Right lobe of liver (tissue), 6 donors: ENCODE results near the gene EGR1. TPM values are rescaled to one million over a fixed set of nuclear protein-coding genes. Genes with fewer than 3 reads are reported as not detected.

Experiments
- ATAC-seq, 4 donors: fragments of 200-7000 bp; cut with Tn5 transposase; one replicate each; pipeline ENCODE4 v1.9.1; 2020; ENCODE audit warnings: mild to moderate bottlenecking in 4 of 4, moderate library complexity in 4 of 4
- DNase-seq, 3 donors: peaks; one replicate each; pipeline ENCODE4 v3.0.0-alpha.2; 2020
- H3K27ac ChIP-seq, 3 donors: fragments of 200-600 bp; one replicate each; pipeline ENCODE4 v1.8.0; 2022
- H3K27me3 ChIP-seq, 2 donors: fragments of 200-600 bp; one replicate each; pipeline ENCODE4 v1.8.0; 2022
- H3K36me3 ChIP-seq, 4 donors: fragments of 200-600 bp; sonication (generic) in 1 of 4; one replicate each; pipeline versions ENCODE4 v1.5.1 to v1.8.0; 2017 to 2022; ENCODE audit warnings: control low read depth in 1 of 4
- H3K4me1 ChIP-seq, 4 donors: fragments of 200-600 bp; sonication (generic) in 1 of 4; one replicate each; pipeline versions ENCODE4 v1.5.1 to v1.8.0; 2017 to 2022; ENCODE audit warnings: control low read depth in 1 of 4
- H3K4me3 ChIP-seq, 3 donors: fragments of 200-600 bp; one replicate each; pipeline ENCODE4 v1.8.0; 2022
- H3K9me3 ChIP-seq, 4 donors: fragments of 200-600 bp; sonication (generic) in 1 of 4; one replicate each; pipeline versions ENCODE4 v1.5.1 to v1.8.0; 2017 to 2022; ENCODE audit warnings: control low read depth in 1 of 4
- POLR2A ChIP-seq: fragments of 450-650 bp; IDR thresholded peaks from one replicate; pipeline ENCODE4 v1.6.1; 2017; ENCODE audit warnings: antibody characterized with exemption, mild to moderate bottlenecking
- WGBS: methylation state at CpG from one replicate; pipeline ENCODE4 v1.1.6; 2018; ENCODE audit warnings: low coverage, low lambda C conversion rate; ENCODE audit not compliant: insufficient coverage; ENCODE audit errors: missing lambda C conversion rate; 5-methylcytosine and 5-hydroxymethylcytosine counted together
- intact Hi-C, 2 donors: fragments of 100-400 bp; cut with DNase I; formaldehyde crosslinking; loops; one replicate each; pipeline versions ENCODE4 v1.11.2 to v1.14.1; 2022
- total RNA-seq, 6 experiments: library from RNA; depleted of rRNA in 2 of 6; stranded (reverse); fragments of >200 nt in 2 of 6; fragmentation: NEBNext Ultra II Directional in 3 of 6; extraction: Animal tissue kit (Norgen Biotek cat#: 25700) in 3 of 6; gene quantifications; one replicate each; pipeline versions ENCODE4 v1.1.0 to v1.2.4, GENCODE V29; 2016 to 2023
- TF ChIP-seq, protein P1 (sequence below), 4 donors: fragments of 200-600 bp in 3 of 4; fragments of 450-650 bp in 1 of 4; IDR thresholded peaks; one replicate each; pipeline versions ENCODE4 v1.5.1 to v1.8.0; 2016 to 2022; ENCODE audit warnings: antibody characterized with exemption in 4 of 4, mild to moderate bottlenecking in 2 of 4
- donor health status: DM: no; HTN: yes; CAD: no.
- donor health status: DM: no; HTN: no; CAD: no.
- donor health status: DM: no; HTN: no; CAD: no.
- donor health status: DM: no; HTN: yes; CAD: no.
- donor health status: DM: no; HTN: yes; CAD: no.

The EGR1 gene
- total RNA-seq, 6 experiments from 2014 or later: 6.6 to 72.9 (median 16.6) TPM

DNA sequence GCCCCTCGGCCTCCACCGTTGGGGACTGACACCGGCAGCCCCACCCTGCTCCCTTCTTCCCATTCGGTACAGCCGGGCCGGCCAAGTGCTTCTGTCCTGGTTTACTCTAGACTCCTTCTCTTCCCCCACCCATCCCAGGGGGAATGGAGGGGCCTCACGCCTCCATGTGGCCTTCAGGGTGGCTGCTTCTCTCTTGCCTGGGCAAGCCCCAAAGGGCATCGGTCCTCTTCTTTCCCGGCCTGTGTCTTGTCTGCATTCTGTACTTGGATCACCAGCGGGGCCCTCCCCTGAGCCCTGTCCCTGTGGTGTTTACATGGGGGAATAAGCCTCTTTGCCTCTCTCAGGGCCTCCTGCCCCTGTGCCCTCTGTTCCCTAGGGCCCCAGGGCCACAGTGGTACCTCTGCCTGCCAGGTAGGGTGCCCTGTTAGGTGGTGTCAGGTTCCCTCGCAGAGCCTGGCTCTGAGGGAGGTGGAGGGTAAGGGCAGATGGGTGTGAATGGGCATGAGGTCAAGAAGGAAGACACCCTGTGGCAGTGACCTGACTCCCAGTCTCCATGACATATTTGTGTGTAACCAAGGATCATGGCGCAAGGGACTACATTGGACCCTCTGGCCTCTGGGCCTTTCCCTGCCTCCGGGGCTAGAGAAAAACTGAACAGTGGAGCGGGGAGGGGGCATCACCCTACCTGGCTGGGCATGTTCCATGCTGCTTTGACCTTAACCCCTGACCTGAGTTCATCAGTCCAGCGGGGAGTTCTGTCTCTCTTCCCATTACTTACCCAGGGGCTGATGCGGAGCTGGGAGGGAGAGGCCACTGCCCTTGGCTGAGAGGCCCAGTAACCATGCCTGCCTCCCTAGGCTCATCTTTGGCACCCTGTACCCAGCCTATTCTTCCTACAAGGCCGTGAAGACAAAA, 24.9 kb upstream of the EGR1 start:
- TF ChIP-seq POLR2A: no peak
- TF ChIP-seq, protein P1, sequence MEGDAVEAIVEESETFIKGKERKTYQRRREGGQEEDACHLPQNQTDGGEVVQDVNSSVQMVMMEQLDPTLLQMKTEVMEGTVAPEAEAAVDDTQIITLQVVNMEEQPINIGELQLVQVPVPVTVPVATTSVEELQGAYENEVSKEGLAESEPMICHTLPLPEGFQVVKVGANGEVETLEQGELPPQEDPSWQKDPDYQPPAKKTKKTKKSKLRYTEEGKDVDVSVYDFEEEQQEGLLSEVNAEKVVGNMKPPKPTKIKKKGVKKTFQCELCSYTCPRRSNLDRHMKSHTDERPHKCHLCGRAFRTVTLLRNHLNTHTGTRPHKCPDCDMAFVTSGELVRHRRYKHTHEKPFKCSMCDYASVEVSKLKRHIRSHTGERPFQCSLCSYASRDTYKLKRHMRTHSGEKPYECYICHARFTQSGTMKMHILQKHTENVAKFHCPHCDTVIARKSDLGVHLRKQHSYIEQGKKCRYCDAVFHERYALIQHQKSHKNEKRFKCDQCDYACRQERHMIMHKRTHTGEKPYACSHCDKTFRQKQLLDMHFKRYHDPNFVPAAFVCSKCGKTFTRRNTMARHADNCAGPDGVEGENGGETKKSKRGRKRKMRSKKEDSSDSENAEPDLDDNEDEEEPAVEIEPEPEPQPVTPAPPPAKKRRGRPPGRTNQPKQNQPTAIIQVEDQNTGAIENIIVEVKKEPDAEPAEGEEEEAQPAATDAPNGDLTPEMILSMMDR (IDR thresholded peaks at IDR 0.05): no peak
- H3K36me3 ChIP-seq: peaks cover 0 to 11% (median 5%) of the 10 kb centered on the region in 4 donors
- no peaks in the 10 kb centered on the region for H3K27me3 ChIP-seq
- DNase-seq (no peak), ATAC-seq (no peak)
- peaks cover 0 to 5% (median 0%) of the 10 kb centered on the region in 4 donors for H3K4me1 ChIP-seq
- no peak overlapping the region for H3K4me3 ChIP-seq
- H3K9me3 ChIP-seq: no peaks in the 10 kb centered on the region
- intact Hi-C loops: loop anchor here in 1 of 2 donors (10.0 kb wide), 1 partner anchor 114 kb away; no protein-coding TSS in a partner anchor
- 92% methylated on average over 7 of the region's 17 CpGs for WGBS
- no peak overlapping the region for H3K27ac ChIP-seq

DNA sequence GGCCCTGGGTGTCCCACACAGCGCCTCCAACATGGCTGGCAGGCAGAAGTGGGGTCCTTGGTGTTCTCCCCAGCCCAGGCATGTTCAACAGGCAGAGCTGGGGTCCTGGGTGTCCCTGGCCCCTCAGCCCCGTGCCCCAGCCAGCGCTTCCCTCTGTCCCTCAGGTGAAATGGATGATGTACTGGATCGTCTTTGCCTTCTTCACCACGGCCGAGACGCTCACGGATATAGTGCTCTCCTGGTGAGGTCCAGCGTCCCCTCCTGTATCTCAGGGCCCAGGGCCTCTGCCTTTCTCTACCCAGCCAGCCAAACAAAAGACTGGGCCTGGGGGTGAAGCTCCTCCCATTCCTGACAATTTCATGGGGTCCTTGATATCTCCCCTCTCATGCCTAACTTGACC, 24.1 kb upstream of the EGR1 start:
- intact Hi-C loops: loop anchor here in 1 of 2 donors (10.0 kb wide), 1 partner anchor 114 kb away; no protein-coding TSS in a partner anchor
- Histone ChIP-seq H3K4me1 (peaks cover 0 to 5% (median 0%) of the 10 kb centered on the region in 4 donors), H3K27ac (no peak overlapping the region), H3K9me3 (no peaks in the 10 kb centered on the region), H3K36me3 (peaks cover 0 to 3% (median 1%) of the 10 kb centered on the region in 4 donors), H3K27me3 (no peaks in the 10 kb centered on the region), H3K4me3 (no peak overlapping the region)
- TF ChIP-seq, protein P1 (IDR thresholded peaks at IDR 0.05): no peak
- no peak for TF ChIP-seq POLR2A
- 87% methylated on average over 4 of the region's 9 CpGs for WGBS
- DNase-seq (no peak), ATAC-seq (no peak)

DNA sequence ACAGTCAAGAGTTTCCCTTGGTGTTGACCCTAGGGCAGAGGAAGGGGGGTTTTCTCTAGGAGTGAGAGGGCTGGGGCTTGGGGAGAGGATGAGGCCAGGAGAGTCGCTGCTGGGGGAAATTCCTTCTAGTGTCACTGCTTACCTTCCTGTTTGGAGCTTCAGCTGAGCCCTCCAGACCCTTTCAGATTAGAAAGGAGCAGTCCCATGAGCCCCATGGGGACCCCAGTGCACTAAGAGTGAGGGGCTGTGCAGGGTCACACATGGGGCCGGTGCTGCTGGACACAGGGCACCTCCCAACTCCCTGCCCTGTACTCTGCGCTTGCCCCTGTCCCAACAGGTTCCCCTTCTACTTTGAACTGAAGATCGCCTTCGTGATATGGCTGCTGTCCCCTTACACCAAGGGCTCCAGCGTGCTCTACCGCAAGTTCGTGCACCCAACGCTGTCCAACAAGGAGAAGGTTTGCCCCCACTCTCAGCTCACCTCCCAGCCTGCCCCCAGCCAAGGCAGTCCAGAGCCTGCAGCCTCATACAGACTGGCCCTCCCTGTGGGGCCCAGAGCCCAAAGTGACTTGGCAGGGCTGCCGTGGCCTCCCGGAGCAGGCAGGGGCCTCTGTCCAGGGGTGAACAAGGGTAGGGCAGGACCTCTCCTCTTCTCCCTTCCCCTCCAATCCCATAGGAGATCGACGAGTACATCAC, 21.1 kb upstream of the EGR1 start:
- TF ChIP-seq POLR2A: no peak
- TF ChIP-seq, protein P1 (IDR thresholded peaks at IDR 0.05): no peak
- ATAC-seq: no peak
- WGBS: 93% methylated on average over 3 of the region's 13 CpGs
- Histone ChIP-seq H3K9me3 (no peaks in the 10 kb centered on the region), H3K27me3 (no peaks in the 10 kb centered on the region), H3K4me1 (peaks cover 0 to 6% (median 0%) of the 10 kb centered on the region in 4 donors), H3K36me3 (no peaks in the 10 kb centered on the region), H3K27ac (no peak overlapping the region), H3K4me3 (no peak overlapping the region)
- intact Hi-C loops: loop anchor here in 1 of 2 donors (10.0 kb wide), 1 partner anchor 111 kb away; no protein-coding TSS in a partner anchor
- DNase-seq: no peak

DNA sequence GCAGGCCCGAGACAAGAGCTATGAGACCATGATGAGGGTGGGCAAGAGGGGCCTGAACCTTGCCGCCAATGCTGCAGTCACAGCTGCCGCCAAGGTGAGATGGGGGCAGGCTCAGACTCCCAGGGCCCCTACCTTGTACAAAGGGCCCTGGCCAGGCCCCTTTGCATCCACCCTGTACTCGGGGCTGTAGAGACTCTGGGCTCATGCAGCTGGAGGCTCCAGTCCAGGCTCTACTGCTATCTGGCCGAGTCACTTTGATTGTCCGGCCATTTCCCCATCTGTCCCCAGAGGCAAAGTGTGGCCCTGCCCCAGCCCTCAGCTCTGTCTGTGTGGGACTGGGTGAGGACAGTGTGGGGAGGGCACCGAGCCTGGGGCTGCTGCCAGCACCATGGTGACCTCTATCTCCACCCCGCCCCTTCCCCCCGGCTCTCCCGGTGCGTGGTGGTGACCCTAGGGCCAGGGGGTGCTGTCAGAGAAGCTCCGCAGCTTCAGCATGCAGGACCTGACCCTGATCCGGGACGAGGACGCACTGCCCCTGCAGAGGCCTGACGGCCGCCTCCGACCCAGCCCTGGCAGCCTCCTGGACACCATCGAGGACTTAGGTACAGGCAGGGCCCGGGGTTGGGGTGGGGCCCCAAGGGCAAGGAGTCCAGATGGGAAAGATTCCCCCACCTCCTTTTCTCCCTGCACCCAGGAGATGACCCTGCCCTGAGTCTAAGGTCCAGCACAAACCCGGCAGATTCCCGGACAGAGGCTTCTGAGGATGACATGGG, 20.3 kb upstream of the EGR1 start:
- Histone ChIP-seq H3K4me1 (peaks cover 0 to 6% (median 0%) of the 10 kb centered on the region in 4 donors), H3K9me3 (no peaks in the 10 kb centered on the region), H3K36me3 (no peaks in the 10 kb centered on the region), H3K4me3 (no peak overlapping the region), H3K27ac (no peak overlapping the region), H3K27me3 (no peaks in the 10 kb centered on the region)
- 66% methylated on average over 5 of the region's 22 CpGs for WGBS
- TF ChIP-seq POLR2A: no peak
- TF ChIP-seq, protein P1 (IDR thresholded peaks at IDR 0.05): no peak
- ATAC-seq (no peak), DNase-seq (no peak)
- intact Hi-C loops: loop anchor here in 1 of 2 donors (10.0 kb wide), 1 partner anchor 110 kb away; no protein-coding TSS in a partner anchor
